K562 (cell line): ENCODE data around the gene STX18. TPM values are rescaled to one million over a fixed set of nuclear protein-coding genes. Genes with fewer than 3 reads are reported as not detected.

Experiments used
- ATF6 ChIP-seq: sonication (generic); formaldehyde crosslinking; IDR thresholded peaks from 2 replicates; pipeline ENCODE4 v1.4.0; 2020; ENCODE audit warnings: mild to moderate bottlenecking, missing genetic modification reagents
- BCL6 ChIP-seq: fragments of 250-450 bp; sonication (Bioruptor Pico); IDR thresholded peaks from 2 replicates; pipeline ENCODE4 v1.4.0; 2020
- ELF4 ChIP-seq: fragments of 450-650 bp; formaldehyde crosslinking; IDR thresholded peaks from 2 replicates; pipeline ENCODE4 v1.4.0; 2022; ENCODE audit warnings: missing genetic modification characterization
- HOMEZ ChIP-seq: fragments of 250-450 bp; sonication (Bioruptor Pico); IDR thresholded peaks from 2 replicates; pipeline ENCODE4 v1.4.0; 2020; ENCODE audit warnings: mild to moderate bottlenecking, moderate library complexity
- IRF9 ChIP-seq: fragments of 450-650 bp; IDR thresholded peaks from 2 replicates; pipeline ENCODE4 v1.6.1; 2016; ENCODE audit warnings: missing biosample characterization, missing genetic modification characterization
- MCM7 ChIP-seq, 2 experiments: fragments of 450-650 bp; IDR thresholded peaks; 2 replicates each; pipeline ENCODE4 v1.6.1; 2016 to 2018
- PCBP1 ChIP-seq: fragments of 200-400 bp; formaldehyde crosslinking; IDR thresholded peaks from 2 replicates; pipeline ENCODE4 v1.6.1; 2018; ENCODE audit warnings: mild to moderate bottlenecking, low read depth, low read length; ENCODE audit not compliant: poor library complexity, severe bottlenecking
- PHB ChIP-seq: fragments of 250-450 bp; sonication (Bioruptor Pico); IDR thresholded peaks from 2 replicates; pipeline ENCODE4 v1.5.0; 2021
- ZNF41 ChIP-seq: fragments of 250-450 bp; sonication (Bioruptor Pico); conservative IDR thresholded peaks from 2 replicates; pipeline ENCODE4 v1.4.0; 2020; ENCODE audit warnings: mild to moderate bottlenecking
- ZNF511 ChIP-seq: sonication (generic); formaldehyde crosslinking; IDR thresholded peaks from 2 replicates; pipeline ENCODE4 v1.8.0; 2022; ENCODE audit warnings: mild to moderate bottlenecking, missing genetic modification reagents
- ZNF764 ChIP-seq: fragments of 250-450 bp; sonication (Bioruptor Pico); IDR thresholded peaks from 2 replicates; pipeline ENCODE4 v1.4.0; 2020; ENCODE audit warnings: low read depth, mild to moderate bottlenecking, moderate library complexity
- polyA plus RNA-seq, 8 experiments: library from polyadenylated mRNA; depleted of rRNA in 4 of 8; stranded (reverse) in 5 of 8; unstranded in 3 of 8; fragments of >200 nt; fragmentation: Nextera tagmentation in 2 of 8; fragmentation: Illumina TruSeq in 1 of 8; extraction: Ambion mirVana in 2 of 8; extraction: Trizol in 1 of 8; gene quantifications; 2 replicates each; pipeline versions ENCODE4 v1.2.1 to v1.2.3, GENCODE V29; 2011 to 2014; ENCODE audit warnings: inconsistent platforms in 1 of 8, missing spikeins in 1 of 8
- total RNA-seq, 7 experiments: library from RNA; depleted of rRNA in 6 of 7; stranded (reverse); fragments of >200 nt in 6 of 7; fragmentation: Illumina TruSeq in 2 of 7; extraction: Trizol in 2 of 7; gene quantifications; 2 replicates each; pipeline versions ENCODE4 v1.2.1 to v1.2.3, GENCODE V29; 2011 to 2021; ENCODE audit warnings: low replicate concordance in 1 of 7

STX18 gene
- total and polyA plus RNA-seq, 9 of the 15 experiments (the other 6 are each of a cell fraction or from before 2014, with no cell fraction given), result 6.2 to 41.7 (median 22.7) TPM

GRCh38 chr4:4472344-4472958 lies 69.4 kb downstream of the STX18 start (continued):
- no peak for TF ChIP-seq ATF6 (CRISPR knock-in tag)
- TF ChIP-seq ZNF511, result no peak
- no peak for TF ChIP-seq BCL6 (CRISPR knock-in tag)
- no peak for TF ChIP-seq PHB
- TF ChIP-seq ZNF764 (CRISPR knock-in tag), result no peak
- TF ChIP-seq MCM7 (IDR thresholded peaks at IDR 0.05), result no peak
- TF ChIP-seq ELF4 (CRISPR knock-in tag), result no peak
- TF ChIP-seq IRF9 (tag), result no peak
- TF ChIP-seq PCBP1, result no peak
- TF ChIP-seq ZNF41 (CRISPR knock-in tag), result no peak
- no peak for TF ChIP-seq HOMEZ (CRISPR knock-in tag)
